CD4-positive, alpha-beta T cell treated with Interleukin-4 for 1 hour (primary cell): ENCODE results near the gene CDR2.
"Not testable (repeated sequence)": the region's sequence is repeated elsewhere in the genome, so short reads cannot be mapped to it uniquely, and the experiment has no call there.

Experiments
- DNase-seq, 2 donors: peaks; one replicate each; pipeline ENCODE4 v3.0.0-alpha.2; 2020 to 2022

The CDR2 gene

DNA sequence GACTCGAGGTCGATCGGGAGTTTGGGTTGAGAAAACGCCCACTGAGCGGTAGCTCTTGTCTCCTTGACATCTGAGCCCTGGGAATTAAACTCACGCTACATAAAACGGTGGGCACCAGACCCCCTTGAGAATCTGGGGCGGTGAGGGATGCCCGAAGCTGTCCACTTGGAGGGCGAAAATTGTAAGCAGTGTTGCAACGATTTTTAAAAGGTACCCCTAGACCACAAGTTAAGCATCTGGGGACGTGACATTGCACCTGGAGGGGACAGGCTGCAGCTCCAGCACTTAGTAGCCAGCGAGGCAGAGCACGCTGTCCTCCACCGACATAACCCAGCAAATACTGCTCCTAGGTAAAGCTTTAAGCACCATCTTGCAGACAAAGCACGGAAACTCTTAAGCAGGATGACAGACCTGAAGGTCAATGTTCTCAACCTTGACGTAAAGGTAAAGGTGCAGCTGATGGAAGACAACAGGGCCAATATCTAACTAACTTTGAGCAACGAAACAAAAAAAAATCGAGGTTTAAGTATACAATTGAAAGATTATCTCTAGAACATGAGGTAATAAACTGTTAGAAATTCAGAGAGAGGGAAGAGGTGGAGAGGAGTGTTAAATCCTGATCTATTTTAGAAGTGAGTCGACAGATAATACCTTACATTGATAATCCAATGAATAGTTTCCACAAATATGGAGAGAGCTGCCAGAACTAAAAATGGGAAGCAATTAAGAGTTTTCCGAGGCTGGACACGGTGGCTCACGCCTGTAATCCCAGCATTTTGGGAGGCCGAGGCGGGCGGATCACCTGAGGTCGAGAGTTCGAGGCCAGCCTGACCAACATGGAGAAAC is 921 bp upstream of the CDR2 start:
- no peak for DNase-seq

- DNase-seq: peak in 1 of 2 donors; percentile 37
These were observed 633 bp downstream of the CDR2 start for GRCh38 chr16:22373662-22374310.

GRCh38 chr16:22372882-22373661 is 1.3 kb downstream of the CDR2 start:
- peak in 1 of 2 donors; percentile 25 for DNase-seq

DNA sequence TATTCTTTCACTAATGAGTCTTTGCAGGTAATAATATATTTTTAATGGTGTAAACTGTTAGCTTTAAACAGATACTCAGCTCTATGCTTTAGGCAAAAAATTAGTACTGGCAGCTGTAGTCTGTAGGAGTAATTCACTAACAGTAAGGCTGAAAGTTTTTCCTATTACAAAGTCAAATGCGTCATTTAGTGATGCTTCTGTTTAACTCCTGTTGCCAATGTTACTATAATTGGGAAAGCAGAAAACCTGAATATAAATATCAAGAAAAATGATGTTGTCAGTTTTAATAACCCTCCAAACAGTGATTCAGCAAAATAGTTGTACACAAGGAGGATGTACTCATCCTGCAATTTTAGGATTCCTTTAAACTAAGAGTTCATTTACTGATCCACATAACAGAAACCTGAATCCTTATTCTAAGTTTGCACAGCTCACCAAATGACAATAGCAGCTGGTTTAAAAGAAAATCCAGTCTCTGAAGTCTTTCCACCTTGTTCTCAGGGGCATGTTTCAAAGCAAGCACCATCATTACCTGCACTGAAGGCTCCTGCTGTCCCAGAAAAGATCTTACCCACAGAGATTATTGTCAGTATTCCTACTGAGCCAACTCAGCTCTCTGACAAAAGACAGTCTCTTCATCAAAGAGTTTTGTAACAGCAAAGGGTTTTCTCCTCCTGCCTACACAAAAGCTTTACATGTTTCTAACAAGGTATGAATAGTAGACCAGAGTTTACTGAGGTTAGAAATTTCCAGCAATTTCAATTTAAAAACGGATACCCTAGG is 4.2 kb downstream of the CDR2 start:
- no peak for DNase-seq

- DNase-seq: peak in 1 of 2 donors; percentile 60
These were observed 5.1 kb downstream of the CDR2 start for GRCh38 chr16:22369221-22369811.

DNA sequence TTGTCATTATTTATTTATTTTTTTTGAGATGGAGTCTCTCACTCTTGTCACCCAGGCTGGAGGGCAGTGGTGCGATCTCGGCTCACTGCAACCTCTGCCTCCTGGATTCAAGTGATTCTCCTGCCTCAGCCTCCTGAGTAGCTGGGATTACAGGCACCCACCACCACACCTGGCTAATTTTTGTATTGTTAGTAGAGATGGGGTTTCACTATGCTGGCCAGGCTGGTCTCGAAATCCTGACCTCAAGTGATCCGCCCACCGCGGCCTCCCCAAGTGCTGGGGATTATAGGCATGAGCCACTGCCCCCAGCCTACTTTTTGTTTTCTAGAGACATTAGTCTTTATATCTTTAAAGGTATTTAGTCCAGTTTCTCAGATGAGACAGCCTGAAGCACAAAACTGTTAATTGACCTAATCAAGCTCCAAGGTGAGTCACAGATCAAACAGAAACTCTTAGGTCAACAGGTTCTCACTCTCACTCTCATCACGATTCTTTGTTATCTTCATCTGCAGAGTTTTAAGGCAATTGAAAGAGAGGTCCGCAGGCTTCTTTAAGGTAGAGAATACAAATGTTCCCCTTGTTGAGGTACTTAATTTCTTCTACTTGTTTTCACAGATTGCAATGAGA is 6.1 kb downstream of the CDR2 start:
- not testable (repeated sequence) for DNase-seq

DNA sequence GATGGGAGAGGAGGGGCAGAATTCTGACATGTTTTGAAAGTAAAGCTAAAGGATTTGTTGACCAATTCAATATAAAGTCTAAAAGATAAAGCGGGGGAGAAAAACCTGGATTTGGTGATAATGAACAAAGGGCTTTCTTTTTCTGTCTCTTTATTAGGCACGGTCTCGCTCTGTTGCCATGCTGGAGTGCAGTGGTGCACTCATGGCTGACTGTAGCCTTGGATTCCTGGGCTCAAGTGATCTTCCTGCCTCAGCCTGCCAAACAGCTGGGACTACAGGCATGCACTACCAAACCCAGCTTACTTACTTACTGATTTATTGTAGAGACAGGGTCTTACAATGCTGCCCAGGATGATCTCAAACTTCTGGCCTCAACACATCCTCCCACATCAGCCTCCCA is 7.5 kb downstream of the CDR2 start:
- DNase-seq: no peak

GRCh38 chr16:22366371-22366770 is 8.0 kb downstream of the CDR2 start:
- no peak for DNase-seq

GRCh38 chr16:22364241-22364640 is 10.2 kb downstream of the CDR2 start:
- DNase-seq: no peak

GRCh38 chr16:22360963-22361659 is 13.3 kb downstream of the CDR2 start:
- DNase-seq: no peak

DNA sequence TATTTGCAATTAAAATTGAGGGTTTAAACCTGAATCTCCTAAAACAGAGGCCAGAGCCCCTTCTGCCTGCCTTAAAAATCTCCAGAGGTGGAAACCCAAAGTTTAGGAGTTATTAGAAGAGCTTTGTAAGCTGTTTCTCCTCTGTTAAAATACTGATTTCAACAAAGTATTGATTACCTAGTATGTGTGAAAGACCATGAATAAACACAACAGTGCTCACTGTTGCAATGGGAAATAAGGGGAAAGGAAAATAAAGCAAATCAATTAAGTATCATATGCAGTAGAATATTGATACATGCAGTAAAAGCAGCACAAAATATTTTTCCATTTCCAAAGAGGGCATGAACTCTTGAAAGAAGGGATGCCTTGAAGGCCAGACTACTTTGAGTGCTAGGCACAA is 14.7 kb downstream of the CDR2 start:
- DNase-seq: no peak

- peak in 1 of 2 donors; percentile 67 for DNase-seq
These were observed 16.4 kb downstream of the CDR2 start for GRCh38 chr16:22358000-22358399.

- DNase-seq: peak in 1 of 2 donors; percentile 63
These were observed 16.8 kb downstream of the CDR2 start for GRCh38 chr16:22357635-22357971.

DNA sequence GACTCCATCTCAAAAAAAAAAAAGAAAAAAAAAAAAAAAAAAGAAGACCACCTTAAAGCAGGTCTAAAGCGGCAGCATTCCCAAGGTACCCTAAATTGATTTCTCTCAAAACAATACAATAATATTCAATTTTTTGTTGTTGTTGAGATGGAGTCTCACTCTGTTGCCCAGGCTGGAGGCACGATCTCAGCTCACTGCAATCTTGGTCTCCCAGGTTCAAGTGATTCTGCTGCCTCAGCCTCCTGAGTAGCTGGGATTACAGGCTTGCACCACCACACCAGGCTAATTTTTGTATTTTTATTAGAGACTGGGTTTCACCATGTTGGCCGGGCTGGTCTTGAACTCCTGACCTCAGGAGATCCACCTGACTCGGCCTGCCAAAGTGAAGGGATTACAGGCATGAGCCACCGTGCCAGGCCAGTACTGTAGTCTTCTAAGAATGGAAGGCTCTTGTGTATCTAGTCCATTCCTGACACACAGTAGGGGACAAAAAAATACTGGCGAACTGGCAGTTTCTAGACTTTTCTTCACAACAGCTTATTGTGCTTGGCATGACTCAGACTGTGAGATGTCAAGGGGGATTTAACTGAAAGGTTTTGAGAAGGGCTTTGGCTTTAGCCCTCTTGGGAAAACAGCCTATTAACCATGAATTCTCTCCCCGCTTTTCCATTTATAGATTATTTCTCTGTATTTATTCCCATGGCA is 17.3 kb downstream of the CDR2 start:
- DNase-seq: peak in 1 of 2 donors; percentile 39

DNA sequence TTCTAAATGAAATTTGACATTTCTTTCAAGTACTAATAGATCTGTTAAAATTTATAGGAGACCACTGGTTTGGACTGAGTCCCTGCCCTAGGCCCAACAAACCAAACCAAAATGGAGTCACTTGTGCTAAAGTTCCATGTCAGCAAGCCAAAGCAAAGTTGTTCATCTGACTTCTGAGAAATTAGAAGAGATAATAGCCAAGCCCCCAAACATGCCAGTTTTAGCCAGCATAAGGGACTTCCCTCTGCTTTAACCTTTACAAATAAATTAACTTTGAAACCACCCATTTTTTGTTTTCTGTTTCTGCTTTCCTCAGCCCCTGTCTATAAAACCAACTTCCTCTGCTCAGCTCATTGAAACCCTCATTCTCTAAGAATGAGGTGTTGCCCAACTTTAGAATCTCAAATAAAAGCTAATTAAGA is 18.9 kb downstream of the CDR2 start:
- peak in 1 of 2 donors; percentile 56 for DNase-seq

GRCh38 chr16:22353933-22354541 is 20.4 kb downstream of the CDR2 start:
- no peak for DNase-seq

DNA sequence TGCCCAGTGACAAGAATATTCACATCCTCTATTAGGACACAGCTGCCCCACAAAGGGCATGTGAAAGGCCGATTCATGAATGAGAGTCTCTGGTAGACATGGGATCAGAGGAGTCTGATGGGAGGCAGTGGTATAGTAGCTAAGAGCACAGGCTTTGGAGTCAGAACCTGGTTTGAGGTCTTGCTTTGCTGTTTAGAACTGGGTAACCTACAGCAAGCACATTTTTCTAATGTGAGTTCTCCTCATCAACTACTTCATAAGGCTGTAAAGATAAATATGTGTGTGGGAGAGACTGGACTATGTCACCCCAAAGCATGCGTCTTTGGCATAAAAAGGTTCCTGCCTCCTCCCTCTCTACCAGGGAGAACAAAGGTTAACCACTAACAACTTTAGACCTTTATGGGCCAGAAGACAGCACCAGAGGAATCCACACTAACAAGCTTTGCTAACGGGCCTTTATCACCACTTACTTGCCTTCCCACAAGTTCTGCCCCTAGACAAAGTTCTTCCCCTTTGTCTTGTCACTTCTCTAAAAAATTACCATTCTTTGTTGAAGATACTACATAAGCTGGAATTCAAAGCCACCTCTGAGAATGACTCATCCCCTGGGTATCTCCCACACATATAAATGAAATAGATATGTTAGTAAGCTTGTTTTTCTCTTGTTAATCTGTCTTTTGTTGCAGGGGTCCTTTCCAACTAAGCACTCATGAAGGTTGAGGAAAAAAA is 21.1 kb downstream of the CDR2 start:
- peak; percentile 20 to 56 for DNase-seq

- no peak for DNase-seq
These were observed 21.7 kb downstream of the CDR2 start for GRCh38 chr16:22352723-22353122.

- DNase-seq: no peak
These were observed 22.3 kb downstream of the CDR2 start for GRCh38 chr16:22352140-22352539.
